ENCODE measurements around the gene TSTD2. TPM values are rescaled to one million over a fixed set of nuclear protein-coding genes. Genes with fewer than 3 reads are reported as not detected.

Gene TSTD2
- 7.6 to 11.5 TPM (median 10.1 TPM) in 5 replicates for total RNA-seq (2022; extraction: Qiagen RNA extraction; ENCODE audit: low read depth)

GRCh38 chr9:97632985-97633858, at the start of gene TSTD2, which contains the start of gene NCBP1:
TSTD2 (minus strand) TSS chr9:97633368; CDS start chr9:97627562, 5,806 bp downstream.
NCBP1 (plus strand) TSS chr9:97633821; CDS start chr9:97633882, 61 bp downstream.

Other genes with a start within 250 kb of the TSTD2 start
- 10.5 to 14.3 TPM (median 12.1 TPM) in 5 replicates for gene TDRD7, start 221.3 kb downstream of the TSTD2 start, total RNA-seq (2022; extraction: Qiagen RNA extraction; ENCODE audit: low read depth)
- gene TMOD1, start 131.7 kb downstream of the TSTD2 start, total RNA-seq (2022; extraction: Qiagen RNA extraction; ENCODE audit: low read depth): 2.3 to 3.3 TPM (median 2.6 TPM) in 5 replicates
- gene NCBP1, start 453 bp upstream of the TSTD2 start, total RNA-seq (2022; extraction: Qiagen RNA extraction; ENCODE audit: low read depth): 18.6 to 28.9 TPM (median 25.5 TPM) in 5 replicates
- 11.3 to 17.4 TPM (median 13.6 TPM) in 5 replicates for gene XPA, start 64.0 kb upstream of the TSTD2 start, total RNA-seq (2022; extraction: Qiagen RNA extraction; ENCODE audit: low read depth)
- gene FOXE1, start 219.9 kb upstream of the TSTD2 start, total RNA-seq (2022; extraction: Qiagen RNA extraction; ENCODE audit: low read depth): 2.8 to 4.3 TPM (median 4.2 TPM) in 5 replicates